B cell (primary cell): ENCODE data around the gene DNAJC10.

Source experiments
- CTCF ChIP-seq: fragments of 200-600 bp; IDR thresholded peaks from one replicate; pipeline ENCODE4 v1.8.0; 2022; ENCODE audit warnings: antibody characterized with exemption, mild to moderate bottlenecking
- EZH2 ChIP-seq: IDR thresholded peaks from 2 replicates; pipeline ENCODE4 v1.6.1; 2012; ENCODE audit warnings: borderline replicate concordance, low read depth, mild to moderate bottlenecking, moderate library complexity, low read length; ENCODE audit not compliant: insufficient read depth, poor library complexity, severe bottlenecking

GRCh38 chr2:182713601-182714000, 2.5 kb upstream of the DNAJC10 start:
- no peak for TF ChIP-seq CTCF
- TF ChIP-seq EZH2, result no peak
